ENCODE measurements around the gene ENTPD6. TPM values are rescaled to one million over a fixed set of nuclear protein-coding genes. Genes with fewer than 3 reads are reported as not detected.
"Not testable (repeated sequence)": the region's sequence is repeated elsewhere in the genome, so short reads cannot be mapped to it uniquely, and the experiment has no call there.

Gene ENTPD6
- total RNA-seq, 2 donors from 2014 or later, result 62.5 to 63.2 TPM

DNA sequence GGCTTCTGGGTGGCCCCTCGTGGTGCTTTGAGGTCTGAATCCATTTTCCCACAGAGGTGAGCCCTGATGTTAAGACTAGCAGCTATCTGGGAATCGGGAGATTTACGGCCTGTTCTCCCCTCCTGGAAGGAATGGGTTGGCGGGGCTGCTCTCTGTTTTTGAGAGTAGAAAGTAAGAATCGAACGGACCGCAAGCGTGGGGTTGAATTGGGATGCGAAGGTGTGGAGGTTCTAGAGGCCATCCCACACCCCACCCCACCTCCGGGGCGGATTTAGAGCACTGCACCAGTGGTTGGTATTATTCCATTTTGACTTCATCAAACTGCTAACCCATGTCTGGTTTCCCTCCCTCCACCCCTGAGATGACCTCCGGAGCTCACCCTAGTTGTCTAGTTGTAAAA is 63.8 kb downstream of the ENTPD6 start:
- DNase-seq (no peak), ATAC-seq (no peak)
- H3K4me1 Mint-ChIP-seq, result peaks cover 6% of the 10 kb centered on the region
- H3K27ac Mint-ChIP-seq, result no peak overlapping the region
- peaks cover 2% of the 10 kb centered on the region for H3K36me3 Mint-ChIP-seq (ENCODE audit: low read depth)
- no peaks in the 10 kb centered on the region for H3K9me3 ChIP-seq (ENCODE audit: control insufficient read depth, low read length, poor library complexity, severe bottlenecking)
- no peak overlapping the region for H3K4me3 Mint-ChIP-seq
- no peaks in the 10 kb centered on the region for H3K27me3 Mint-ChIP-seq

DNA sequence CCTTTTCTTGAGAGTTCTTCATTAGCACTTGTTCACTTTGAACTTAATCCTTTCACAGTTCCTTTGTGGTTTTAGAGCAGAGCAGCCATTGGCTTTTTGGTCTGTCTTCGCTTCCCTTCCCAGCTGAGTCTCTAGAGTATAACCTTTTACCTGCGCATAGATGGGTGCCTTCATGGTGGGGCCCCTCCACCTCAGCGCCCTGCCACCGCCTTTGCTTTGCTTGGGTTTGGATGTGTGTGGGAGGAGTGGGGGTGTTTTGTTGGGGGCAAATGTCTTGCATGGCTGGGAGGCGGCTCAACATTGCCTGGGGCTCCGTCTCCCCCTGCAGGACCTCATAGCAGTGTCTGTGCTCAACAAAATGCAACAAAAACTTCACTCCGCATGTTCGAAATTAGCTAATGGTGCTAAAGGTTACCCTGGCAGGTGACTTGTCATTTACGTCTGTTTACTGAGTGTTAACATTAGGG is 64.3 kb downstream of the ENTPD6 start:
- Mint-ChIP-seq H3K27me3 (no peaks in the 10 kb centered on the region), H3K27ac (no peak overlapping the region), H3K4me1 (peaks cover 6% of the 10 kb centered on the region), H3K36me3 (ENCODE audit: low read depth) (peaks cover 2% of the 10 kb centered on the region), H3K4me3 (no peak overlapping the region)
- no peak for DNase-seq
- ATAC-seq, result no peak
- H3K9me3 ChIP-seq (ENCODE audit: control insufficient read depth, low read length, poor library complexity, severe bottlenecking), result no peaks in the 10 kb centered on the region

DNA sequence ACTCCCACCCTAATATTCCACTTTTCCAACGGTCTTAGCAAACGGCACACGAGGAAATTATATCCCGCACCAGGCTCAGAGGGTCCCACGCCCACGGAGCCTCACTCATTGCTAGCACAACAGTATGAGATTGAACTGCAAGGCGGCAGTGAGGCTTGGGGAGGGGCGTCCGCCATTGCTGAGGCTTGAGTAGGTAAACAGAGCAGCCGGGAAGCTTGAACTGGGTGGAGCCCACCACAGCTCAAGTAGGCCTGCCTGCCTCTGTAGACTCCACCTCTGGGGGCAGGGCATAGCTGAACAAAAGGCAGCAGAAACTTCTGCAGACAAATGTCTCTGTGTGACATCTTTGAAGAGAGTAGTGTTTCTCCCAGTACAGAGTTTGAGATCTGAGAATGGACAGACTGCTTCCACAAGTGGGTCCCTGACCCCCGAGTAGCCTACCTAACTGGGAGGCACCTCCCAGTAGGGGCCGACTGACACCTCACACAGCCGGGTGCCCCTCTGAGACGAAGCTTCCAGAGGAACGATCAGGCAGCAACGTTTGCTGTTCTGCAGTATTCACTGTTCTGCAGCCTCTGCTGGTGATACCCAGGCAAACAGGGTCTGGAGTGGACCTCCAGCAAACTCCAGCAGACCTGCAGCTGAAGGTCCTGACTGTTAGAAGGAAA is 65.4 kb downstream of the ENTPD6 start:
- ATAC-seq; H3K4me1 Mint-ChIP-seq; H3K36me3 Mint-ChIP-seq (ENCODE audit: low read depth); H3K27me3 Mint-ChIP-seq; H3K9me3 ChIP-seq (ENCODE audit: control insufficient read depth, low read length, poor library complexity, severe bottlenecking); DNase-seq; H3K4me3 Mint-ChIP-seq; H3K27ac Mint-ChIP-seq: not testable (repeated sequence)

DNA sequence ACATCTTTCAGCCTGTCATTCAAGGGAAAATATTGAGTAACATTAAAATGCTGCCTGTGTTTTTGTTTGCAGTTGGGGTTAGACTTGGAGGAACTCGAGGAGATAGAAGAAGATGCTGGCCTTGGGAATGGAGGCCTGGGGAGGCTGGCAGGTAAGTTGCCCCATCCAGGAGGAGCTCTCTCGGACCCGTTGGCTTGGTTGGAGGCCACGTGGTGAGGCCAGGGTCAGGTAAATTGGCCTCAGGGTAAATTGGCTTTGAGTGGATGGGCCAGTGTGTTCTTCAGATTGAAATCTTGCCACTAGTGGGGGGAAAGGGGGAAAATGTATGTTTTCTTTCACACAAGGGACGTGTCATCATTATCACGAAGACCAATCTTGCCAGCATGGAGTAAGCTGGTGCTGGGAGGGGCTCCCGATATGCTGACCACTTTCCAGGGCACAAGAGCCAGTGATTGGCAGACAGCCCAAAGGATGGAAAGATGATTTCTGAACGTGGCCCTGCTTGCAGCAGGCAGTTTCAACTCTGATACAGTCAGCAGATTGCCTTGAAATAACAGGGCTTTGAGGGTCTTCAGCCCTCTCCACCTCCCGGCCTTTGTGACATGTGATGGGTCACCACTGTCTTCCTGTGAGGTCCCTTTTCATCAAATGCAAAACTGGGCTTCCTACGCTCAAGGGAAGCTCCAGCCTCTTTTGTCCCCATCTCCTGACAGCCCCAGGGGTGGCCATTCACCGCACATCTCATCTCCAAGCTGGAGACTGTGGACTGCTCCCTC is 73.7 kb downstream of the ENTPD6 start:
- Mint-ChIP-seq H3K36me3 (ENCODE audit: low read depth) (peaks cover 3% of the 10 kb centered on the region), H3K27ac (peak overlapping the region; percentile 78), H3K4me3 (peak overlapping the region; percentile 31), H3K4me1 (peaks cover 8% of the 10 kb centered on the region), H3K27me3 (no peaks in the 10 kb centered on the region)
- no peak for DNase-seq
- ATAC-seq, result no peak
- H3K9me3 ChIP-seq (ENCODE audit: control insufficient read depth, low read length, poor library complexity, severe bottlenecking), result no peaks in the 10 kb centered on the region

- Mint-ChIP-seq H3K27ac (peak overlapping the region; percentile 78), H3K27me3 (no peaks in the 10 kb centered on the region), H3K4me3 (peak overlapping the region; percentile 31), H3K36me3 (ENCODE audit: low read depth) (peaks cover 3% of the 10 kb centered on the region), H3K4me1 (peaks cover 8% of the 10 kb centered on the region)
- ATAC-seq (no peak), DNase-seq (no peak)
- no peaks in the 10 kb centered on the region for H3K9me3 ChIP-seq (ENCODE audit: control insufficient read depth, low read length, poor library complexity, severe bottlenecking)
These were observed 74.3 kb downstream of the ENTPD6 start for GRCh38 chr20:25269833-25270170.

DNA sequence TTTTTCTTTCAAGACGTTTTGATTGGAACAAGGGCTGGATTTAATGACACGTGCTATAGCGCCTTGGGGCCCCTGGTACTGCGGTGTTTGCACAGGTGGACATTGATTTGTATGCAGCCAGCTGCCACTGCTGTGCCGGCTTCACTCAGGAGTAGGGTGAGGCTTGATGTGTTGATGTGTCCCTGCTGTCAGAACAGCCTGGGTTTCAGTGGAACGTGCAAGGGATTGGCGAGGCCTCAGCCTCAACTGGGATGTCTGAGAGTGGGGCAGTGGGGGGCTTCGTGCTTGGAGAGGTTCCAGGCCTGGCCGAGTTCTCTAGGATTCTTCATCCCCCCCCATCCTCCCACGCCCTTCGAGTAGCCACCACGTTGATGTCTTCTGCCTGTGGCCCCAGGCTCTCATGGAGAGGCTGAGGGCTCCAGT is 75.3 kb downstream of the ENTPD6 start:
- Mint-ChIP-seq H3K27me3 (no peaks in the 10 kb centered on the region), H3K4me1 (peaks cover 11% of the 10 kb centered on the region), H3K27ac (peak overlapping the region; percentile 83), H3K4me3 (no peak overlapping the region), H3K36me3 (ENCODE audit: low read depth) (peaks cover 3% of the 10 kb centered on the region)
- H3K9me3 ChIP-seq (ENCODE audit: control insufficient read depth, low read length, poor library complexity, severe bottlenecking), result no peaks in the 10 kb centered on the region
- ATAC-seq (no peak), DNase-seq (no peak)

DNA sequence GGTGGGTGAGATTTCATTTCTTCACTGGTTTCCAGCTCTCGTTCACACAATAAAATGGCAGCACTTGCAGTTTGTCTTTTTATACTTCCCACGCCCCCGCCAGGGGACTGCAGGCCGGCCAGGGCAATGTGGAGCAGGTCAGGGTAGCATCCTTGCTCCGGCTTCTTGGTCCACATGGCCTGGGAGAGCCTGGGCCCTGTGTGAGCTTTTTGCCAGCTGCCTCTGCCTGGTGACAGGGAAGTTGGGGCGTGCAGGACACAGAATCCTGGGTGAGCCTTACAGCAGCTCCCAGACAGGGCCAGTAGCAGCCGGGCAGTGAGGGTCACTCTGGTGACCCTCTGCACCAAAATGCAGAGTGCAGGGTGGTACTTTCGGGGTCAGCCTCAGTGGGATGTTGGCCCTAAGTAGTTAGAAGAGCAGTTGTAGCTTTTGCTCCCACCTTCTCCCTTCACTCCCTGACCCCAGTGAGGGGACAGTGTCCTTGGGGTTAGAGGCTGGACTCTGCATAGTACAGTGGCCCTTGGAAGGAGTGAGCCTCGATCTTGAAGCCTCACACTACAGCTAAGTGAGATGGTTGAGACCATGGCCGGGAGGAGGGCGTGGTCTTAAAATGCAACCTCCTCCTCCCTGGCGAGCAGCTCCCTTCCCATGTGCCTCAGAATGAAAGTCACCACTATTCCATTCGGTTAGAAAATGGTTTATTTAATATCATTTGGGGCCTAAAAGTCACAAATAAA is 76.1 kb downstream of the ENTPD6 start:
- Mint-ChIP-seq H3K27me3 (no peaks in the 10 kb centered on the region), H3K4me1 (peaks cover 9% of the 10 kb centered on the region), H3K27ac (peak overlapping the region; percentile 83), H3K36me3 (ENCODE audit: low read depth) (peaks cover 3% of the 10 kb centered on the region), H3K4me3 (no peak overlapping the region)
- no peak for ATAC-seq
- peak in 1 of 3 donors; percentile 6 for DNase-seq
- H3K9me3 ChIP-seq (ENCODE audit: control insufficient read depth, low read length, poor library complexity, severe bottlenecking), result no peaks in the 10 kb centered on the region

DNA sequence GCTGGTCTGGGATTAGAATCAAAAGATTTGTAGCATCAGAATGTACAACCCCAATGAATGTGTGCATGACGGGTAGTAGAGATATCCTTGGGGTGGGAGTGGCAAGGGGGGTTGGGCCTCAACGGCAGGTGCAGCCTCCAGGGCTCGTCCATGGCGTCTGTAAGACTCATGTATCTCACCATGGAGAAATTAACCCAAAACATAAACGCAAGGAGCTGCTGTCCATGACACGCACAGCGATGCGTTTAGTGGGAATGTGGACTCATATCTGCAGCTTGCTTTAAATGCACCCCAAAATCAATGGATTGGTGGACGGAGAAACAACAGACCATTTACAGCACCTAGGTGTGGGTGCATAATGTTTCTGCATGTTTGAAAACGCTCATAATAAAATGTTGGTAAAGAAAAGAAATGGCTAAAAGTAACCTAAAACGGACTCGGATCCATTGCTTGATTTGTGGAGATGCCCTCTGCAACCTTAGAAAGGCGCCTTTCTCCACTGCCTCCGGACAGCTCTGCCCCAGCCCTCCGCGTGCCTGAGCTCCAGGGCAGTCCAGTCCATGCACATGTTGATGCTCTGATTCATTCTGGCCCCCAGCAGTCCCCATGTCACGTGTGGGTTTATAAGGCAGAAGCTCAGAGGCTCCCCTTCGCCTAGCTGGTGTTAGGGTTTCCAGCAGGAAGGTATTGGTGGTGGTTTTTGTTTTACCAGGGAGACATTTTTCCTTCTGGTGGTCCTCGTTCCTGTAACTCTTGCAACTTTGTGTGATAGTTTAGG is 76.9 kb downstream of the ENTPD6 start:
- DNase-seq (peak in 1 of 3 donors; percentile 3), ATAC-seq (no peak)
- no peaks in the 10 kb centered on the region for H3K9me3 ChIP-seq (ENCODE audit: control insufficient read depth, low read length, poor library complexity, severe bottlenecking)
- Mint-ChIP-seq H3K4me1 (peaks cover 5% of the 10 kb centered on the region), H3K27ac (no peak overlapping the region), H3K36me3 (ENCODE audit: low read depth) (peaks cover 3% of the 10 kb centered on the region), H3K27me3 (no peaks in the 10 kb centered on the region), H3K4me3 (no peak overlapping the region)

DNA sequence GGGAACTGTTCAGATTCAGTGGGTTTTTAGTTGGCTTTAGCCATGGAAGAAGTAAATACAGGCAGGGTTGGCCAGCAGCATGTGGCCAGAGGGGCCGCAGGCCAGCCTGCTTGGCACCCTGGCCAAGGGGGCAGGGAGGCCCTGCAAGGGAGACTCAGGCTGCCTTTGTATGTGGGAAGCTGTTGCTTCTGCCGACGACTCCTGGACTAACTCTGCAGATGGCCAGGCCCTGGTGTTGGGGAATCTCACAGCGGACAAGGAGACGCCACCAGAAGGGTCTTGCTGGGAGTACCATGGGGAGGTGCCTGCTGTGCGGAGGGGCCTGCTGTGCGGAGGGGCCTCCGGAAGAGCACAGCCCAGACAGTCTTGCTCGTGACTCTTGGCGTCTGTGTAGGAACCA is 77.5 kb downstream of the ENTPD6 start:
- DNase-seq (no peak), ATAC-seq (no peak)
- H3K27me3 Mint-ChIP-seq, result no peaks in the 10 kb centered on the region
- H3K36me3 Mint-ChIP-seq (ENCODE audit: low read depth), result peaks cover 3% of the 10 kb centered on the region
- H3K27ac Mint-ChIP-seq, result no peak overlapping the region
- H3K4me3 Mint-ChIP-seq, result no peak overlapping the region
- H3K9me3 ChIP-seq (ENCODE audit: control insufficient read depth, low read length, poor library complexity, severe bottlenecking), result no peaks in the 10 kb centered on the region
- peaks cover 3% of the 10 kb centered on the region for H3K4me1 Mint-ChIP-seq

DNA sequence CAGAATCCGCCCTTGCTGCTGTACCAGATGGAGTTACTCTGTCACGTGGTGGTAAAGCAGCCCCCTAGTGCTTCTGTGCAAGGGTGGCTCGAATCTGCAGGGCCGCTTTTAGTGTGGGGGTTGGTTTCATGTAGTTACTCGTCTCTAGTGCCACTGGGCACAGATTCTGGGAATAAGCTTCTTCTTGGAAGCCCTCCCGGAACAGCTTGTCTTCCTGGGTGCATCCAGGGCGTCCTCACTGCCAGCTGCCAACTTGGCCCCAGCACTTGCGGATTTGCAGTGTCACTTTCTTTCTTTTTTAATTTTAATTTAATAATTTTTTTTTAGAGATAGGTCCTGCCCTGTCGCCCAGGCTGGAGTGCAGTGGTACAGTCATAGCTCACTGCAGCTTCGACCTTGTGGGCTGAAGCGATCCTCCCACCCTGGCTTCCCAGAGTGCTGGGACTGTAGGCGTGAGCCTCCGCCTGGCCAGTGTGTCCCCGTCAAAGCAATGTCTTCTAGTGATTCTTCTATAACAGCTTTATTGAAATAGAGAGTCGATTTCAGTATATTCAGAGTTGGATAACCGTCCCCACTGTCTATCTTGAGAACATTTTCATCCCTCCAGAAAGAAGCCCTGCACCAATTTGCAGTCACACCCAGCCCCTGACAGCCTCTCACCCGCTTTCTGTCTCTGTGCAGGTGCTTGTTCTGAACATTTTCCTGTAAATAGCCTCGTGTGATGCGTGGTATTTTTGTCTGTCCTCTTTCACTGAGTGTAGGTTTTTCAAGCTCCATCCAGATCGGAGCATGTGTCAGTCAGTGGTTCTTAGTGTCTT is 78.2 kb downstream of the ENTPD6 start:
- H3K4me1 Mint-ChIP-seq, result peaks cover 3% of the 10 kb centered on the region
- no peak for DNase-seq
- no peak for ATAC-seq
- peaks cover 3% of the 10 kb centered on the region for H3K36me3 Mint-ChIP-seq (ENCODE audit: low read depth)
- no peak overlapping the region for H3K4me3 Mint-ChIP-seq
- H3K27ac Mint-ChIP-seq, result no peak overlapping the region
- H3K9me3 ChIP-seq (ENCODE audit: control insufficient read depth, low read length, poor library complexity, severe bottlenecking), result no peaks in the 10 kb centered on the region
- H3K27me3 Mint-ChIP-seq, result no peaks in the 10 kb centered on the region

- Mint-ChIP-seq H3K4me1 (peaks cover 3% of the 10 kb centered on the region), H3K27ac (no peak overlapping the region), H3K36me3 (ENCODE audit: low read depth) (peaks cover 3% of the 10 kb centered on the region), H3K4me3 (no peak overlapping the region), H3K27me3 (no peaks in the 10 kb centered on the region)
- H3K9me3 ChIP-seq (ENCODE audit: control insufficient read depth, low read length, poor library complexity, severe bottlenecking), result no peaks in the 10 kb centered on the region
- ATAC-seq, result no peak
- DNase-seq, result peak in 1 of 3 donors; percentile 7
These were observed 79.0 kb downstream of the ENTPD6 start for GRCh38 chr20:25274481-25274880.

Data from T-helper 17 cell (primary cell).